Ishikawa (cell line): Measurements from ENCODE around the gene VPS33A.

Experiments
- CEBPB ChIP-seq: IDR thresholded peaks from 2 replicates; pipeline ENCODE4 v1.6.1; 2012
- CREB1 ChIP-seq: IDR thresholded peaks from 2 replicates; pipeline ENCODE4 v1.6.1; 2012; ENCODE audit warnings: low read depth
- EGR1 ChIP-seq: IDR thresholded peaks from 2 replicates; pipeline ENCODE4 v1.6.1; 2012
- EP300 ChIP-seq: IDR thresholded peaks from 2 replicates; pipeline ENCODE4 v1.6.1; 2012; ENCODE audit warnings: borderline replicate concordance
- FOXM1 ChIP-seq: IDR thresholded peaks from 2 replicates; pipeline ENCODE4 v1.6.1; 2012; ENCODE audit warnings: low read depth, borderline replicate concordance
- MAX ChIP-seq: IDR thresholded peaks from 2 replicates; pipeline ENCODE4 v1.6.1; 2012
- NFIC ChIP-seq: IDR thresholded peaks from 2 replicates; pipeline ENCODE4 v1.6.1; 2012
- RAD21 ChIP-seq: IDR thresholded peaks from 2 replicates; pipeline ENCODE4 v1.6.1; 2012; ENCODE audit warnings: low read depth
- REST ChIP-seq: IDR thresholded peaks from 2 replicates; pipeline ENCODE4 v1.6.1; 2012; ENCODE audit warnings: low read depth, mild to moderate bottlenecking
- TAF1 ChIP-seq: IDR thresholded peaks from 2 replicates; pipeline ENCODE4 v1.6.1; 2012; ENCODE audit warnings: low read depth, mild to moderate bottlenecking
- TCF12 ChIP-seq: IDR thresholded peaks from 2 replicates; pipeline ENCODE4 v1.6.1; 2012; ENCODE audit warnings: low read depth
- TEAD4 ChIP-seq: IDR thresholded peaks from 2 replicates; pipeline ENCODE4 v1.6.1; 2012
- USF1 ChIP-seq: IDR thresholded peaks from 2 replicates; pipeline ENCODE4 v1.6.1; 2012
- YY1 ChIP-seq: IDR thresholded peaks from 2 replicates; pipeline ENCODE4 v1.6.1; 2012; ENCODE audit warnings: low read depth
- ZBTB7A ChIP-seq: IDR thresholded peaks from 2 replicates; pipeline ENCODE4 v1.6.1; 2012; ENCODE audit warnings: low read depth

The VPS33A gene

GRCh38 chr12:122291431-122291830 lies 25.1 kb upstream of the VPS33A start:
- no peak for TF ChIP-seq YY1
- no peak for TF ChIP-seq ZBTB7A

GRCh38 chr12:122283680-122284079 lies 17.4 kb upstream of the VPS33A start:
- no peak for TF ChIP-seq RAD21
- TF ChIP-seq FOXM1 = no peak
- no peak for TF ChIP-seq YY1
- TF ChIP-seq TAF1 = no peak

DNA sequence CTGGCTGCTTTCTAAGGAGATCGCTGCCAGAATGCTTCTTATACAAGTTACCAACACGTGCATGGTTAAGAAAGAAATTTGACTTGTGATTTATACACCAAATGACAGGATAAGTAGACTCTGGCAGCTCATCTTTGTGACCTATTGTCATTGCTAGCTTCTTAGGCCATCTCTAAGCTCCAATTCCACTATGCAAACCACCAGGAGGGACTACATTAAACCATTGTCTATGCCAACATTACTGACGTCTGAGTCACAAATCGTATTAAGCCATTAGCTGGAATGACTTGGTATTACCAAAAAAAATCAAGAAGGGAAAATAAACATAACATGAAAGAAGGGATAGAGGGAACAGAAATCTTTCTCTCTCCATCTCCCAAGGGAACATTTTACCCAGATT lies 15.8 kb upstream of the VPS33A start:
- no peak for TF ChIP-seq REST
- no peak for TF ChIP-seq TAF1
- TF ChIP-seq CEBPB = no peak
- TF ChIP-seq CREB1 = no peak

DNA sequence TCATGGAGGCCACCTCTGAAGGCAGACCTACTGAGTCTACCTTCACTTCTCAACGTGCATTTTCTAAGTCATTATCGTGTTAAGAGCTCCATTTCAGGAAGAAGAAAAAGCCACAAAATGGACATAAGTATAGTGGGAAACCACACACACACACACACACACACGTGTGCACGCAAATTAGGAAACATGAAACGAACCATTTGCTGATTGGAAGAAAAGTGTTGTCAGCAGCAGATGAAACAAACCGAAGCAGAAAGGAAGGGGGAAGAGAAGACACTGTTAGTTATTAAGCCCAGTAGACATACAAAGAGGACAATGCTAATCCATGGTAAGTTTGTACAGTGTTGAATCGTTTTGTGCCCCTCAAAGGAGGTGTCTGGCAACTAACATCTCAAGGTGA lies 9.9 kb upstream of the VPS33A start:
- TF ChIP-seq EGR1 (no peak), TEAD4 (no peak), RAD21 (no peak), ZBTB7A (no peak), FOXM1 (no peak), CEBPB (no peak), EP300 (no peak), NFIC (no peak), CREB1 (no peak), USF1 (no peak), YY1 (no peak), REST (no peak), MAX (no peak), TCF12 (no peak), TAF1 (no peak)

GRCh38 chr12:122275459-122275858 lies 9.2 kb upstream of the VPS33A start:
- TF ChIP-seq NFIC (no peak), MAX (no peak), YY1 (no peak), EGR1 (no peak), CREB1 (no peak), CEBPB (no peak), TAF1 (no peak), TEAD4 (no peak), ZBTB7A (no peak), RAD21 (no peak)

DNA sequence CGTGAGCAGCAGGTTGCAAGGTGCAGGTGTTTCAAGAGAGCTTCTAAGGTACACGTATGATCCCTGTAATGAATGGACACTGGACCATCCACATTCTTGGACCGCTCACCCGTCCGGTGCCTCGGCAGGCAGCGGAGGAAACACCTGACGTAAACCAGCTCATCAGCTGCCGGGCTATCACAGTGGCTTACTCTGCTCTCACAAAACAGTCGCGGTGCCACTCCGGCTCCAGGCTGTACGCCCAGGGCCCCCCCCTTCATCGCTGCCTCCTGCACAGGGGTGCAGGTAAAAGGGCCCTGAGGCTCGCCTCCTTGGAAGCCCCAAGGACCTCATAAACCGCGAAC lies 436 bp downstream of the VPS33A start:
- TF ChIP-seq CEBPB (no peak), TAF1 (no peak), USF1 (no peak), EGR1 (no peak), REST (no peak), FOXM1 (no peak), NFIC (no peak), ZBTB7A (no peak), MAX (no peak)
